Skin epidermis (tissue), 12 donors: ENCODE data around the gene CCDC51.

ENCODE experiments used
- H3K27ac ChIP-seq, 21 experiments: fragments of 200-600 bp; sonication (generic) in 11 of 21; one replicate each; pipeline ENCODE4 v1.5.0; 2020; ENCODE audit warnings: mild to moderate bottlenecking in 3 of 21, inconsistent platforms in 2 of 21, moderate library complexity in 2 of 21
- H3K4me3 ChIP-seq, 7 experiments: fragments of 200-600 bp; sonication (generic) in 2 of 7; one replicate each; pipeline ENCODE4 v1.5.0; 2020; ENCODE audit warnings: inconsistent platforms in 2 of 7, mild to moderate bottlenecking in 2 of 7, moderate library complexity in 1 of 7

CCDC51 gene

DNA sequence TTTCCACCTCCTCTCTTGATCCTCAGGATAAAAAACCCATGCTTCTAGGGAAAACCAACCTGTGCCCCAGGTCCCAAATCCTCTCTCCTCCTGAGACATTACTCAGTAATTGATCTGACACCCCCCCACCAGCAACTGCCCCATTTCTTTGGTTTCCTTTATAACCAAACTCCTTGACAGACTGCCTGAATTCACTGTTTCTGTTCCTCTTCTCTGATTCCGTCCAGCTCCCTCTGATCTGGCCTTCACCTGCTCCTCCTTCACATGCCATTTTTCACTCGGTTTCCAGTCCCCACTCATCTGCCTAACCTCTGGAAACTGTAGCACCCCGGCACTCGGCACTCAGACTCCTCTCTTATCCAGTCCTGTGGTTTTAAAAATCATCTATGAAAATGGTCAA lies 2.1 kb downstream of the CCDC51 start:
- Histone ChIP-seq H3K4me3 (no peak overlapping the region), H3K27ac (no peak overlapping the region)

DNA sequence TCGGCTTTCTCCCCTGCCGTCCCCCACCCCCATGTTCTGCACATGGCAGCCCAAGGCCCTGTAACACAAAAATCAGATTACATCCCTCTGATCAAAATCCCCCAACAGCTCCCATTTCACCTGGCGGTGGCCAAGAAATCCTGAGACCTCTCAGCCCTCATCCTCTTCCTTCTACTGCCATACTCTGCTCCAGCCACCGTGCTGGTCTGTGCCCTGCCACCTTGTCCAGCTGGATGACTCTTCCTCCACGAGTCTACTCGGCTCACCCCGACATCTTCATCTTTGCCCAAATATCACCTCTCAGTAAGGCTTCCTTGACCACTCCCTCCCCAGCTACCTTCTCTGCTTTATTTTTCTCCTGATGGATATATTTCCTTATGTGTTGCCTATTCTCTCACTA lies 3.1 kb downstream of the CCDC51 start:
- Histone ChIP-seq H3K27ac (peak overlapping the region in 3 of 21 experiments; percentile 25 to 45 (median 38)), H3K4me3 (no peak overlapping the region)

- H3K27ac ChIP-seq, result peak overlapping the region in 4 of 21 experiments; percentile 11 to 45 (median 32)
- H3K4me3 ChIP-seq, result no peak overlapping the region
Observed at GRCh38 chr3:48436477-48436787, 3.5 kb downstream of the CCDC51 start.

GRCh38 chr3:48435774-48436476 lies 4.0 kb downstream of the CCDC51 start:
- H3K4me3 ChIP-seq, result no peak overlapping the region
- H3K27ac ChIP-seq, result peak overlapping the region in 15 of 21 experiments; percentile 11 to 98 (median 76)

DNA sequence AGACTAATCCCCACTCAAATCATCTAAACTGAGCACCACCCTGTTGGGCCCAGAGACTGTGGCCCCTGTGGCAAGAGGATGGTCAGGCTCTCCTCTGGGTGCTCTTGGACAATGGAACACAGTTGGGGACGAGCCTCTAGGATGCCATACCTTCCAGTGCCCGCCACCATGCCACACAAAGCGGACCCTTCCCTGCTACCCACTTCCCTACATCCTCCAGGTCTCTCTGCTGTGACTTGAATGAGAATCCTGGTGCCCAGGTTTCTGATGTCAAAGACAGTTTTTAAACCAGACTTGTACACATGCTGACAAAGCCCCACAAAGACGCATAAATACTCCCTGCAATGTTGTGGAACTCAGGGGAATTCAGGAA lies 4.7 kb downstream of the CCDC51 start:
- Histone ChIP-seq H3K27ac (peak overlapping the region in 15 of 21 experiments; percentile 8 to 98 (median 81)), H3K4me3 (no peak overlapping the region)

DNA sequence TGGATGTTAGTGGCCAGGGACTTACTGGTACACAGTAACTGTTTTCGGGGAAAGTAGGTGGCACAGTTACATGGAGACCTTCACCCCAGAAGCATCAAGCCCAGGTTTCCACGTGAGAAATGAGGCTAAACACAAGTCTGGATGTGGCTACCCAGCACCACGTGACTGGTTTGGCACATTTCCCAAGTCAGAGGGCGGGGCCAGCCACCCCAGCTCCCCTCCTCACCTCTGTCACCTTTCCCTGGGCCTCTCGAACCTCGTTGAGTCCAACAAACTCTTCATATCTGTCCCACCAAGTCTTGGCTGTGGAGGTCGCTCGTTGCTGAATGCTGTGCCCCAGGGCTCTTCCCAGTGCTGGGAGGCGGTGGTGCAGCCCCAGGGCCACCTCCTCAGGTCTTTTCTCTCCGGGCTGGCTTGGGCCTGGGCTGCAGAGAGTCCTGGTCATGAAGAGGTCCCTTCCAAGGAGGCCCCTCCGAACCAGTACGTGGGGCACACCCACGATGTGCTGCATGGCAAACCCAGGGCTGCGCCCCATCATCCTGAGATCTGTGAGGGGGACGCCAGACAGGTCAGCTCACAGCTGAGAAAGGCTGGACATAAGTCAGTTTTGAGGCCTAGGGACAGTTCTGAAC lies 5.2 kb downstream of the CCDC51 start:
- Histone ChIP-seq H3K4me3 (no peak overlapping the region), H3K27ac (peak overlapping the region in 15 of 21 experiments; percentile 8 to 98 (median 82))

- Histone ChIP-seq H3K4me3 (peak overlapping the region in 1 of 7 experiments; percentile 18), H3K27ac (peak overlapping the region in 20 of 21 experiments; percentile 6 to 98 (median 86))
Observed at GRCh38 chr3:48433472-48434118, 6.3 kb downstream of the CCDC51 start.

DNA sequence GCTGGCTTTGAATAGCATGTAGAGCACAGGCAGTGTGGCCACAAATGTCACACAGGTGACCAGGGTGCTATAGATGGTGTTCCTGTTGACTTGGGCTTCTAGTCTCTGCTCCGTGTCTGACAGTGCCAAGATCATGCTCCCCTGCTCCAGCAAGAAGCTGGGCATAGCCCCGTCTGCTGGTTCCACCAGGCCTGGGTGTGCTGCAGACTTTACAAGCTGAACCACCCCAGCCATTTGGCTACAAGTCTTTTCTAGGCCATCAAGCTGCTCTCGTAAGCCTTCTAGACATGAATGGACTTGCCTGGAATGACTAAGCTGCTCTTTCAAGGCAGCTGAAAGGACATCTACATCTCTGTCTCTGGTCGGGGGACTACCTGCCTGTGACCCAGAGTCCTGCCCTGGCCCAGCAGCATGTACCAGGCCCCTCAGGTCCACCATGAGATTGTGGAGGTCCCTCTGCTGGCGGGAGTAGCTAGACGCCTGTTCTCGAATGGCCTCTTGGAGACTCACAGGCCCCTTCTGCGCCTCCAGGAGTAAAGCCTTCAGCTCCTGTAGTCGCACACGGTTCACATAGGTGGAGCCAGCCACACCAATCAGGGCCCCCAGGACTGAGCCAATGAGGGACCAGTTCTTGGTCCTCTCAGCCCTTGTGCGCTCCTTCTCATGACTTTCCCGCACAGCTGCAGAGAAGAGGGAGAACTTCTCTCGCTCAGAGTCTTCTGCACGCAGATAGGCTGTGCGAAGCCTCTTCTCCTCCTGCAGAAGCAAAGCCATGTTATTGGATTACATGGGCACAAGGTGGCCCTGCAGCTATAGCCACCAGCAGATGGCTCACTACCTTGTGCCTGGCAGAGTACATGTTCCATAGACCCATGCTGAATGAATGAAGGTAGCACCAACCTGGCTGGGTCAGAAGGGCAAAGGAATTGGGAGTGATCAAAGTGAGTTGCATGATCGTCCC lies 7.2 kb downstream of the CCDC51 start:
- Histone ChIP-seq H3K27ac (peak overlapping the region in 20 of 21 experiments; percentile 22 to 98 (median 90)), H3K4me3 (no peak overlapping the region)

- Histone ChIP-seq H3K4me3 (no peak overlapping the region), H3K27ac (peak overlapping the region in 19 of 21 experiments; percentile 22 to 98 (median 91))
Observed at GRCh38 chr3:48431224-48432029, 8.5 kb downstream of the CCDC51 start.

DNA sequence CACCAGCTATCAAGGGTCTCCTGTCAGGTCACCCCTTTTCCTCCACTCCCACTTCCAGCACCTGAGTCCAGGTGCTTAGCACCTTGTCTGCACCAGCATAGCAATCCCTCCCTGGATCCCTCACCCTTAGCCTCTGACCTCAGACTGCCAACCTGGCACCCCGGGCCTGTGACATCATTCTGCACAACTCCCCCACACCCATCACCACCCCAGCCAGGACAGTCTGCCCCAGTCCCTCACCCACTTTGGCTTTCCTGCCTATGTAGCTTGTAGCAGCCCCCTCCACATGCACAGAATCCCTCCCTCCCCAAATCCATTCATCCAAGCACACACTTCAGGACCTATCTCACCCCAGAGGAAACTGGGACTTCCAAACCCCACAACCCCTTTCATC lies 9.2 kb downstream of the CCDC51 start:
- Histone ChIP-seq H3K4me3 (no peak overlapping the region), H3K27ac (peak overlapping the region in 19 of 21 experiments; percentile 58 to 98 (median 91))

DNA sequence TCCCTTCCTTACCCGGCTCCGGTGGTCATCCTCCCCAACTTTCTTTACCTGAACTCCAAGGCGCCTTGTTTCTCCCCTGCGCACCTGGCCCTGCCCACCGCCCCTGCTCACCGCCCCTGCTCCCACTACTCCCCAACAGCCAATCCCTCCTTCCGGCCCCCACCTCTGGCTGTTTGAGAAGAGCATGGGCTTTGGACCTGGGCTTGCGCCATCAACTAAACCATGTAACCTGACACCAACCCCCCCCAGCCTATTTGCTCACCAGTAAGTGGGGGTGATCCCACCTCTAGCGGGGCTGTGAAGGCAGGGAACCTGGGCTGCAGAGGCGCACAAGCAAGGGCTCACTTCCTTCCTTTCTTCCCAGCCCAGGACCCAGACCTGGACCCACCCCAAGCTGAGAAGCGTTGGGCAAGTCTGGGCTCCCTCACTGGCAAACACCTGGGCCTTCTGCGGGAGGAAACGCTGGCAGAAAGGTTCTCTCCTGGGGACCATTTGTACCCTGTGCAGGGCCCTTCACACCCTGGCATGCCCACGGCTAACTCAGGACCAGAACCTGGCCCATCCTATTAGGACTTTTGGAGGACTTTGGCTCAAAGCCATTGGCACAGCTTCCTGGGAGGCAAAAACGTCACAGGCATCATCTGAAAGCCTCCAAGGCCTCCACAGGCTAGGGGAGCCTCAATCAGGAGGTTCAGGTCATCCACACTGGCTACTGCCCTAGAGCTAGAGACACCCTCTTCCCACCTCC lies 9.8 kb downstream of the CCDC51 start, which contains the start of gene PLXNB1:
TSS of gene PLXNB1 (minus strand) at position 127 of the 748 bp plus-strand sequence. CDS start 5,475 bp downstream, outside the sequence.
- Histone ChIP-seq H3K27ac (peak within 1 kb of the TSS; percentile 72 to 98 (median 91)), H3K4me3 (peak within 1 kb of the TSS; percentile 48 to 91 (median 67))

DNA sequence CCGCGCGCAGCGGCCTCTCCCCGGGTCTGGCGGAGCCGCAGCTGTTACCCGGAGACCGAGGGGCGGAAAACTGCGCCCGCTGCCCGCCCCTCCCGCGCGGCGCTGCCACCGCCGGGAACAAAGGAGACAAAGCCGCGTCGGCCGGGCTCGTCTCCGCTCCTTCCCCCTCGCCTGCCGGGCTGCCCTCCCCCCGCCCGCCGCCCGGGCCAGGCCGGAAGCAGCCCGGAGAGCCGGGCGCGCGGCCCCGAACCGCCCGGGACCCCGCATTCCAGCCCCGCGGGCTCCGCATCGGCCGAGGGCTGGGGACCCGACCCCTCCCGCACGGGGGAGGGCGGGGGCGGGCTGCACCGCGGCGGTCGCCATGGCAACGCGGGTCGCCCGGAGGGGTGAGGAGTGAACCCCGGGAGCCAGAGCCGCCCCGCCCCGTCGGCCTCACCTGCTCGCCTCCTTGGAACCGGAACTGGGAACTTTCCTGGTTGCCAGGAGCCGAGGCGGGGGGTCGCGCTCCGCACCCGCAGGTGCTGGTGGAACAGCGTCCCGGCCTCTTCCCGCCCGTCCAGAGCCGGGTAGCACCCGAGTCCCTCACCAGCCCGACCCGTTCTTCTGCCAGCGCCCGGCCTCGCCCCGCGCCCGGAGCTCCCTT lies 10.5 kb downstream of the CCDC51 start:
- peak overlapping the region; percentile 72 to 98 (median 91) for H3K27ac ChIP-seq
- peak overlapping the region; percentile 48 to 91 (median 67) for H3K4me3 ChIP-seq

GRCh38 chr3:48428572-48429316 lies 11.2 kb downstream of the CCDC51 start:
- H3K27ac ChIP-seq, result peak overlapping the region; percentile 72 to 98 (median 91)

DNA sequence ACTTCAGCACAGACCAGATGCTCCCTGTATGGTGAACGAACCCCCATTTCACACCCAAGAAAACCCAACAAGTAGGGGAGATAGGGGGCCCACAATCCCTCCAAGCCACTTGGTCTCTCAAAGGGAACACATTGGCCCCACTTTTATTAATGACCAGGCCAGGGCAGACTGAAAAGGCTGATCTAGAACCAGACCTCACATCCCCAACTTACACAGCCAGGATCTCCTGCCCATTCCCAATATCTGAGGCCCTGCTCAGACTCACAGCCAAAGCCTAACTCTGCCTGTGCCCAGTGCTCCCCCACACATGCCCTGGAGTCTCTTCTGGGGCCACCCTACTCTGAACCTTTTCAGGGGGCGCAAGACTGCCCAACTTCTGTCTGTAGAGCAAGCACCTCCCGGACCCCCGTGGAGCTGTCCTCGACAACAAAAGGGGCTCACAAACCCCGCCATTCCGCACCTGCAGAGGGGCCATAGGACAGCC lies 11.8 kb downstream of the CCDC51 start:
- Histone ChIP-seq H3K4me3 (peak overlapping the region; percentile 48 to 91 (median 67)), H3K27ac (peak overlapping the region in 17 of 21 experiments; percentile 74 to 98 (median 91))

More at GRCh38 chr3:48428572-48429316, 11.2 kb downstream of the CCDC51 start:
- H3K4me3 ChIP-seq, result peak overlapping the region; percentile 48 to 91 (median 67)

GRCh38 chr3:48427630-48427962 lies 12.3 kb downstream of the CCDC51 start:
- Histone ChIP-seq H3K4me3 (peak overlapping the region in 6 of 7 experiments; percentile 9 to 91 (median 64)), H3K27ac (peak overlapping the region in 14 of 21 experiments; percentile 25 to 98 (median 91))

- peak overlapping the region in 6 of 7 experiments; percentile 9 to 91 (median 64) for H3K4me3 ChIP-seq
Observed at GRCh38 chr3:48426944-48427629, 12.8 kb downstream of the CCDC51 start.

More at GRCh38 chr3:48426944-48427629, 12.8 kb downstream of the CCDC51 start:
- peak overlapping the region in 16 of 21 experiments; percentile 9 to 98 (median 91) for H3K27ac ChIP-seq
